Subcutaneous abdominal adipose tissue (tissue), 5 donors: ENCODE results near the gene RBMS3.

Source experiments
- H3K27ac ChIP-seq: one replicate; pipeline ENCODE4 v1.7.0; 2013; ENCODE audit warnings: low read depth, mild to moderate bottlenecking, inconsistent platforms, low read length, moderate library complexity
- H3K27me3 ChIP-seq, 5 donors: one replicate each; pipeline ENCODE4 v1.7.0; 2013; ENCODE audit warnings: low read length in 5 of 5, inconsistent platforms in 1 of 5; ENCODE audit not compliant: control insufficient read depth in 5 of 5, insufficient read depth in 4 of 5
- H3K36me3 ChIP-seq, 5 donors: one replicate each; pipeline ENCODE4 v1.7.0; 2013; ENCODE audit warnings: low read length in 5 of 5; ENCODE audit not compliant: control insufficient read depth in 5 of 5, insufficient read depth in 5 of 5
- H3K4me1 ChIP-seq, 5 donors: one replicate each; pipeline ENCODE4 v1.7.0; 2013; ENCODE audit warnings: low read length in 5 of 5, mild to moderate bottlenecking in 3 of 5, moderate library complexity in 1 of 5; ENCODE audit not compliant: control insufficient read depth in 5 of 5, insufficient read depth in 5 of 5
- H3K4me3 ChIP-seq, 5 donors: one replicate each; pipeline ENCODE4 v1.7.0; 2013; ENCODE audit warnings: low read length in 5 of 5, low read depth in 1 of 5
- H3K9ac ChIP-seq, 5 donors: one replicate each; pipeline ENCODE4 v1.7.0; 2013; ENCODE audit warnings: low read length in 5 of 5, mild to moderate bottlenecking in 4 of 5, moderate library complexity in 3 of 5
- H3K9me3 ChIP-seq, 5 donors: one replicate each; pipeline ENCODE4 v1.7.0; 2013; ENCODE audit warnings: low read length in 5 of 5; ENCODE audit not compliant: control insufficient read depth in 5 of 5
- donor health status: healthy.
- donor health status: healthy.
- donor health status: healthy.
- donor health status: healthy.
- donor health status: healthy.

Gene RBMS3

GRCh38 chr3:29826712-29827111, 545.8 kb downstream of the RBMS3 start:
- Histone ChIP-seq H3K27me3 (no peaks in the 10 kb centered on the region), H3K4me3 (no peak overlapping the region), H3K27ac (no peak overlapping the region), H3K9me3 (no peaks in the 10 kb centered on the region), H3K36me3 (no peaks in the 10 kb centered on the region), H3K9ac (no peak overlapping the region), H3K4me1 (no peaks in the 10 kb centered on the region)

- no peaks in the 10 kb centered on the region for H3K4me1 ChIP-seq
- H3K9ac ChIP-seq, result no peak overlapping the region
- no peak overlapping the region for H3K4me3 ChIP-seq
- no peak overlapping the region for H3K27ac ChIP-seq
- H3K27me3 ChIP-seq, result no peaks in the 10 kb centered on the region
- H3K36me3 ChIP-seq, result no peaks in the 10 kb centered on the region
- H3K9me3 ChIP-seq, result peaks cover 0 to 3% (median 0%) of the 10 kb centered on the region in 5 donors
Measured at GRCh38 chr3:29827756-29828155, 546.9 kb downstream of the RBMS3 start.

- H3K4me3 ChIP-seq, result no peak overlapping the region
- H3K4me1 ChIP-seq, result no peaks in the 10 kb centered on the region
- no peaks in the 10 kb centered on the region for H3K27me3 ChIP-seq
- no peak overlapping the region for H3K9ac ChIP-seq
- no peaks in the 10 kb centered on the region for H3K36me3 ChIP-seq
- peaks cover 0 to 4% (median 0%) of the 10 kb centered on the region in 5 donors for H3K9me3 ChIP-seq
- no peak overlapping the region for H3K27ac ChIP-seq
Measured at GRCh38 chr3:29829340-29829739, 548.5 kb downstream of the RBMS3 start.

GRCh38 chr3:29850641-29851040, 569.8 kb downstream of the RBMS3 start:
- Histone ChIP-seq H3K9me3 (peaks cover 0 to 4% (median 0%) of the 10 kb centered on the region in 5 donors), H3K27ac (no peak overlapping the region), H3K36me3 (no peaks in the 10 kb centered on the region), H3K4me3 (no peak overlapping the region), H3K4me1 (peaks cover 0 to 26% (median 9%) of the 10 kb centered on the region in 5 donors), H3K9ac (no peak overlapping the region), H3K27me3 (no peaks in the 10 kb centered on the region)

GRCh38 chr3:29852767-29853166, 571.9 kb downstream of the RBMS3 start:
- Histone ChIP-seq H3K27me3 (no peaks in the 10 kb centered on the region), H3K9ac (no peak overlapping the region), H3K4me1 (peaks cover 0 to 21% (median 9%) of the 10 kb centered on the region in 5 donors), H3K9me3 (peaks cover 0 to 4% (median 0%) of the 10 kb centered on the region in 5 donors), H3K4me3 (no peak overlapping the region), H3K36me3 (no peaks in the 10 kb centered on the region), H3K27ac (no peak overlapping the region)

- Histone ChIP-seq H3K9ac (no peak overlapping the region), H3K27ac (no peak overlapping the region), H3K9me3 (peaks cover 0 to 4% (median 0%) of the 10 kb centered on the region in 5 donors), H3K4me3 (no peak overlapping the region), H3K36me3 (no peaks in the 10 kb centered on the region), H3K4me1 (peaks cover 0 to 21% (median 9%) of the 10 kb centered on the region in 5 donors), H3K27me3 (no peaks in the 10 kb centered on the region)
Measured at GRCh38 chr3:29853841-29854397, 573.0 kb downstream of the RBMS3 start.

GRCh38 chr3:29854821-29855220, 574.0 kb downstream of the RBMS3 start:
- H3K27ac ChIP-seq, result no peak overlapping the region
- peaks cover 0 to 23% (median 9%) of the 10 kb centered on the region in 5 donors for H3K4me1 ChIP-seq
- H3K27me3 ChIP-seq, result no peaks in the 10 kb centered on the region
- no peak overlapping the region for H3K4me3 ChIP-seq
- H3K9me3 ChIP-seq, result peaks cover 0 to 4% (median 0%) of the 10 kb centered on the region in 5 donors
- H3K36me3 ChIP-seq, result no peaks in the 10 kb centered on the region
- H3K9ac ChIP-seq, result no peak overlapping the region

GRCh38 chr3:29859726-29860270, 578.9 kb downstream of the RBMS3 start:
- Histone ChIP-seq H3K36me3 (no peaks in the 10 kb centered on the region), H3K4me3 (no peak overlapping the region), H3K9me3 (peaks cover 0 to 1% (median 0%) of the 10 kb centered on the region in 5 donors), H3K27ac (no peak overlapping the region), H3K4me1 (peaks cover 0 to 18% (median 8%) of the 10 kb centered on the region in 5 donors), H3K9ac (no peak overlapping the region), H3K27me3 (no peaks in the 10 kb centered on the region)

GRCh38 chr3:29864809-29865208, 583.9 kb downstream of the RBMS3 start:
- Histone ChIP-seq H3K4me3 (no peak overlapping the region), H3K27me3 (no peaks in the 10 kb centered on the region), H3K9ac (no peak overlapping the region), H3K36me3 (peaks cover 0 to 4% (median 0%) of the 10 kb centered on the region in 5 donors), H3K4me1 (peaks cover 0 to 6% (median 0%) of the 10 kb centered on the region in 5 donors), H3K27ac (no peak overlapping the region), H3K9me3 (peaks cover 0 to 2% (median 0%) of the 10 kb centered on the region in 5 donors)

GRCh38 chr3:29868543-29869101, 587.8 kb downstream of the RBMS3 start:
- Histone ChIP-seq H3K27me3 (no peaks in the 10 kb centered on the region), H3K9ac (no peak overlapping the region), H3K36me3 (peaks cover 0 to 11% (median 2%) of the 10 kb centered on the region in 5 donors), H3K4me1 (no peaks in the 10 kb centered on the region), H3K27ac (no peak overlapping the region), H3K9me3 (peaks cover 0 to 6% (median 2%) of the 10 kb centered on the region in 5 donors), H3K4me3 (no peak overlapping the region)
